Mammary epithelial cell (primary cell): Measurements from ENCODE around the gene NFATC4.

Experiments
- CTCF ChIP-seq, 2 donors: IDR thresholded peaks in 1 of 2; conservative IDR thresholded peaks in 1 of 2; 2 replicates each; pipeline ENCODE4 v1.5.1; 2011 to 2012; ENCODE audit warnings: inconsistent platforms in 2 of 2, low read length in 2 of 2, mild to moderate bottlenecking in 2 of 2, control low read depth in 1 of 2, low read depth in 1 of 2; ENCODE audit not compliant: insufficient read depth in 1 of 2; ENCODE audit errors: extremely low read depth in 1 of 2
- EZH2 ChIP-seq: IDR thresholded peaks from 2 replicates; pipeline ENCODE4 v1.6.1; 2012; ENCODE audit warnings: low read length, inconsistent platforms, borderline replicate concordance

- TF ChIP-seq CTCF (conservative IDR thresholded peaks at IDR 0.05 in 1 of 2, IDR thresholded peaks at IDR 0.05 in 1 of 2; ENCODE audit: extremely low read depth in 1 of 2, insufficient read depth in 1 of 2, low read depth in 1 of 2, low read length in 2 of 2): no peak
- no peak for TF ChIP-seq EZH2
Observed at GRCh38 chr14:24342889-24343288, 25.1 kb upstream of the NFATC4 start.
